HUES64 (cell line): ENCODE measurements around the gene DTNBP1.
A peak's percentile ranks its signal among the peaks of the same experiment; 100 is the strongest.
"Not testable (repeated sequence)": the region's sequence is repeated elsewhere in the genome, so short reads cannot be mapped to it uniquely, and the experiment has no call there.

Experiments used
- H3K27ac ChIP-seq: 2 replicates; pipeline ENCODE4 v1.7.0; 2013; ENCODE audit warnings: low read depth, low read length, inconsistent platforms
- H3K27me3 ChIP-seq: 2 replicates; pipeline ENCODE4 v1.6.1; 2013; ENCODE audit warnings: mild to moderate bottlenecking, low read length; ENCODE audit not compliant: insufficient read depth
- H3K36me3 ChIP-seq: 2 replicates; pipeline ENCODE4 v1.6.1; 2013; ENCODE audit warnings: mild to moderate bottlenecking, low read length; ENCODE audit not compliant: insufficient read depth
- H3K4me1 ChIP-seq: 2 replicates; pipeline ENCODE4 v1.6.1; 2013; ENCODE audit warnings: mild to moderate bottlenecking, low read length, moderate library complexity; ENCODE audit not compliant: insufficient read depth
- H3K4me3 ChIP-seq: 2 replicates; pipeline ENCODE4 v1.5.1; 2013; ENCODE audit warnings: mild to moderate bottlenecking, low read length, moderate library complexity
- H3K9ac ChIP-seq: 2 replicates; pipeline ENCODE4 v1.6.1; 2013; ENCODE audit warnings: mild to moderate bottlenecking, low read depth, low read length
- H3K9me3 ChIP-seq: 2 replicates; pipeline ENCODE4 v1.6.1; 2013; ENCODE audit warnings: low read depth, low read length; ENCODE audit not compliant: insufficient read depth
- WGBS: fragments of 150-250, 120-280 bp; methylation state at CpG from one replicate; pipeline ENCODE4 v1.1.7; 2013; ENCODE audit warnings: missing lambda C conversion rate; 5-methylcytosine and 5-hydroxymethylcytosine counted together

DTNBP1 gene

GRCh38 chr6:15665237-15665636 is 2.4 kb upstream of the DTNBP1 start:
- H3K4me1 ChIP-seq, result peaks cover 7% of the 10 kb centered on the region
- no peak overlapping the region for H3K9ac ChIP-seq
- H3K4me3 ChIP-seq, result no peak overlapping the region
- peaks cover 26% of the 10 kb centered on the region for H3K27me3 ChIP-seq
- no peaks in the 10 kb centered on the region for H3K9me3 ChIP-seq
- H3K27ac ChIP-seq, result no peak overlapping the region
- H3K36me3 ChIP-seq, result 0 out of 2 replicates have a peak, but pooled peaks cover under 1% of the 10 kb centered on the region

- peaks cover 4% of the 10 kb centered on the region; the same call in 1 of the 2 replicates for H3K36me3 ChIP-seq
- no peak overlapping the region for H3K27ac ChIP-seq
- H3K4me1 ChIP-seq, result peaks cover 15% of the 10 kb centered on the region
- H3K4me3 ChIP-seq, result peak overlapping the region; percentile 80
- WGBS, result 52% methylated on average over 18 of the region's 18 CpGs
- H3K9ac ChIP-seq, result no peak overlapping the region
- no peaks in the 10 kb centered on the region for H3K9me3 ChIP-seq
- H3K27me3 ChIP-seq, result peaks cover 26% of the 10 kb centered on the region
These were observed 473 bp upstream of the DTNBP1 start for GRCh38 chr6:15663130-15663871.

GRCh38 chr6:15661853-15662325 is 939 bp downstream of the DTNBP1 start:
- peaks cover 4% of the 10 kb centered on the region; the same call in 1 of the 2 replicates for H3K36me3 ChIP-seq
- H3K27ac ChIP-seq, result no peak overlapping the region
- H3K4me3 ChIP-seq, result peak overlapping the region; percentile 80
- H3K9ac ChIP-seq, result peak overlapping the region; percentile 49
- WGBS, result 15% methylated on average over 26 of the region's 26 CpGs
- H3K9me3 ChIP-seq, result no peaks in the 10 kb centered on the region
- H3K4me1 ChIP-seq, result peaks cover 18% of the 10 kb centered on the region
- H3K27me3 ChIP-seq, result peaks cover 26% of the 10 kb centered on the region

GRCh38 chr6:15659181-15659580 is 3.6 kb downstream of the DTNBP1 start:
- peaks cover 18% of the 10 kb centered on the region for H3K4me1 ChIP-seq
- H3K27ac ChIP-seq, result no peak overlapping the region; the same call in 1 of the 2 replicates
- H3K9ac ChIP-seq, result no peak overlapping the region
- H3K4me3 ChIP-seq, result no peak overlapping the region
- H3K9me3 ChIP-seq, result no peaks in the 10 kb centered on the region
- peaks cover 4% of the 10 kb centered on the region; the same call in 1 of the 2 replicates for H3K36me3 ChIP-seq
- H3K27me3 ChIP-seq, result peaks cover 15% of the 10 kb centered on the region
- 93% methylated on average over 7 of the region's 7 CpGs for WGBS

GRCh38 chr6:15658181-15658744 is 4.6 kb downstream of the DTNBP1 start:
- Histone ChIP-seq H3K9me3 (no peaks in the 10 kb centered on the region), H3K36me3 (peaks cover 4% of the 10 kb centered on the region; the same call in 1 of the 2 replicates), H3K27ac (peak overlapping the region; percentile 46; the same call in 1 of the 2 replicates), H3K4me3 (no peak overlapping the region), H3K9ac (no peak overlapping the region), H3K27me3 (peaks cover 6% of the 10 kb centered on the region), H3K4me1 (peaks cover 18% of the 10 kb centered on the region)
- WGBS, result 57% methylated on average over 5 of the region's 6 CpGs

- Histone ChIP-seq H3K9me3 (no peaks in the 10 kb centered on the region), H3K27ac (no peak overlapping the region), H3K4me3 (no peak overlapping the region), H3K36me3 (peaks cover 4% of the 10 kb centered on the region; the same call in 1 of the 2 replicates), H3K9ac (no peak overlapping the region), H3K27me3 (peaks cover 3% of the 10 kb centered on the region; the same call in 1 of the 2 replicates), H3K4me1 (peaks cover 18% of the 10 kb centered on the region)
- 96% methylated on average over 2 of the region's 2 CpGs for WGBS
These were observed 5.5 kb downstream of the DTNBP1 start for GRCh38 chr6:15657290-15657689.

- 96% methylated on average over 2 of the region's 3 CpGs for WGBS
- no peak overlapping the region for H3K4me3 ChIP-seq
- no peak overlapping the region for H3K9ac ChIP-seq
- H3K9me3 ChIP-seq, result no peaks in the 10 kb centered on the region
- no peak overlapping the region for H3K27ac ChIP-seq
- peaks cover 11% of the 10 kb centered on the region for H3K4me1 ChIP-seq
- H3K36me3 ChIP-seq, result peaks cover 4% of the 10 kb centered on the region; the same call in 1 of the 2 replicates
- no peaks in the 10 kb centered on the region for H3K27me3 ChIP-seq
These were observed 6.7 kb downstream of the DTNBP1 start for GRCh38 chr6:15656145-15656544.

GRCh38 chr6:15654250-15654649 is 8.6 kb downstream of the DTNBP1 start:
- Histone ChIP-seq H3K27me3 (no peaks in the 10 kb centered on the region), H3K4me1 (peaks cover 11% of the 10 kb centered on the region), H3K4me3 (no peak overlapping the region), H3K9ac (no peak overlapping the region), H3K9me3 (no peaks in the 10 kb centered on the region), H3K36me3 (peaks cover 4% of the 10 kb centered on the region; the same call in 1 of the 2 replicates), H3K27ac (no peak overlapping the region)
- WGBS, result 90% methylated on average over 2 of the region's 4 CpGs

GRCh38 chr6:15653581-15653980 is 9.2 kb downstream of the DTNBP1 start:
- Histone ChIP-seq H3K4me1 (peaks cover 6% of the 10 kb centered on the region), H3K4me3 (no peak overlapping the region), H3K9ac (no peak overlapping the region), H3K9me3 (no peaks in the 10 kb centered on the region), H3K27ac (no peak overlapping the region), H3K36me3 (peaks cover 8% of the 10 kb centered on the region; the same call in 1 of the 2 replicates), H3K27me3 (no peaks in the 10 kb centered on the region)

GRCh38 chr6:15650004-15650559 is 12.7 kb downstream of the DTNBP1 start:
- not testable (repeated sequence) for H3K27me3 ChIP-seq, H3K36me3 ChIP-seq, H3K9ac ChIP-seq, H3K9me3 ChIP-seq, H3K4me3 ChIP-seq, H3K4me1 ChIP-seq, H3K27ac ChIP-seq
- 83% methylated on average over 7 of the region's 7 CpGs for WGBS

- no CpG with 5 or more reads among the region's 1 CpG for WGBS
- peaks cover 4% of the 10 kb centered on the region; the same call in 1 of the 2 replicates for H3K9me3 ChIP-seq
- H3K9ac ChIP-seq, result no peak overlapping the region
- no peak overlapping the region for H3K27ac ChIP-seq
- peaks cover 4% of the 10 kb centered on the region; the same call in 1 of the 2 replicates for H3K36me3 ChIP-seq
- no peak overlapping the region for H3K4me3 ChIP-seq
- no peaks in the 10 kb centered on the region for H3K4me1 ChIP-seq
- H3K27me3 ChIP-seq, result no peaks in the 10 kb centered on the region
These were observed 17.9 kb downstream of the DTNBP1 start for GRCh38 chr6:15644904-15645303.
